ENCODE measurements around the gene USP11.

USP11 gene

DNA sequence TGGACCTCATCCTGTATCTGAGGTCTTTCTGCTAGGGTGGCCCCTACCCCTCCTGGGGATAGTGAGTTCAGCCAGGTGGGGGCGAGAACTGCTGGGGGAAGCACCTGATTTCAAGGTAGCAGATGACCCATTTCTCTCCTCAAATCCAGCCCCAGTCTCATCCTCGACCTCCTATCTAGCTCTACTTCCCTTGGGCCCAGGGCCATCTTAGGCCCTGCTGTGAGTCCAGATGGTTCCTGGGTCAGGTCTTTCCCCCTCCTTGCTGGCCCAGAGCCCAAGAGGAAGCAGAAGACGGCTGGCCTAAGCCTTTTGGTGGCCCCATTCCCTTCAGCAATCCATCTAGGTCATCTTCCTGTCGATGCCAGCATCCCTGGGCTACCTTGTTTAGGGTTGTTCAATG is 11.1 kb upstream of the USP11 start:
- in situ Hi-C loops (cut with MboI; ENCODE audit: low sequenced_read_pairs), result loop anchor here (25.0 kb wide), 1 partner anchor 291 kb away; no protein-coding TSS in a partner anchor

- in situ Hi-C loops (cut with MboI; ENCODE audit: low sequenced_read_pairs), result loop anchor here (25.0 kb wide), 1 partner anchor 289 kb away; no protein-coding TSS in a partner anchor
Observed at GRCh38 chrX:47222751-47223350, 10.0 kb upstream of the USP11 start.

- in situ Hi-C loops (cut with MboI; ENCODE audit: low sequenced_read_pairs), result loop anchor here (25.0 kb wide), 1 partner anchor 289 kb away; no protein-coding TSS in a partner anchor
Observed at GRCh38 chrX:47223476-47224250, 9.1 kb upstream of the USP11 start.

GRCh38 chrX:47224266-47224895 is 8.4 kb upstream of the USP11 start:
- in situ Hi-C loops (cut with MboI; ENCODE audit: low sequenced_read_pairs), result loop anchor here (25.0 kb wide), 1 partner anchor 288 kb away; no protein-coding TSS in a partner anchor

DNA sequence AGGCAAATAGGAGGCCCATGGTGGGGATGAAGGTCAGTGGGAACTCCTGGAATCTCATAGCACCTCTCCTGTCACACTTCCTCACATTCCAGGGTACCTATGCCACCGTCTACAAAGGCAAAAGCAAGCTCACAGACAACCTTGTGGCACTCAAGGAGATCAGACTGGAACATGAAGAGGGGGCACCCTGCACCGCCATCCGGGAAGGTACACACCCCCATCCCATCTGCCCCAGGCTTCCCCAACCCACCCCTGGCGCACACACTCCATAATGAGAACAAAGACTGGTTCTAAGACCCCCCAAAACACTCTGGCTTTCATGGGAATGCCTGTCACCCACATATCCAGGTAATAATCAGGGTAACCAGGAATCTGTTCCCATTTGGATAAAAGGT is 7.9 kb upstream of the USP11 start:
- in situ Hi-C loops (cut with MboI; ENCODE audit: low sequenced_read_pairs), result loop anchor here (25.0 kb wide), 1 partner anchor 287 kb away; no protein-coding TSS in a partner anchor

GRCh38 chrX:47226071-47226470 is 6.7 kb upstream of the USP11 start:
- in situ Hi-C loops (cut with MboI; ENCODE audit: low sequenced_read_pairs), result no loop called here

DNA sequence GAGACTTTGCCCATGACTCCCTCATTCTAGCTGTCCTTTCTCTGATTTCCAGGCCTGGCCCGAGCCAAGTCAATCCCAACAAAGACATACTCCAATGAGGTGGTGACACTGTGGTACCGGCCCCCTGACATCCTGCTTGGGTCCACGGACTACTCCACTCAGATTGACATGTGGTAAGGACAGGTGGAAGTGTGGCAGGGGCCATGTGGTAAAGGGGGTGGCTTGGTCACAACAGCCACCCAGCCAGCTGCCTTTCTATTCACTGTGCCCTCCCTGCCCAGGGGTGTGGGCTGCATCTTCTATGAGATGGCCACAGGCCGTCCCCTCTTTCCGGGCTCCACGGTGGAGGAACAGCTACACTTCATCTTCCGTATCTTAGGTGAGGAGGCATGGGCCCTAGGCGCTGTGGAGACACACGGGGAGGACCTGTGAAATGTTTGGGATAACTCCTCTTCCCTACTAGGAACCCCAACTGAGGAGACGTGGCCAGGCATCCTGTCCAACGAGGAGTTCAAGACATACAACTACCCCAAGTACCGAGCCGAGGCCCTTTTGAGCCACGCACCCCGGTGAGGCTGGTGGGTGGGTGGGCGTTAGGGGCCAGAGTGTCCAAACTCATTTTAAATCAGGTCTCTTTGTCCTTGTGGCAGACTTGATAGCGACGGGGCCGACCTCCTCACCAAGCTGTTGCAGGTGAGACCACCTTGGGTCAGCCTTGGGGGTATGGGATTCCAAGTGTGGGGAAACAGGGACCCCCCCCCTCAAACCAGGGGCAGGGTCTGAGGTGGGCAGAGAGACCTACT is 6.1 kb upstream of the USP11 start:
- in situ Hi-C loops (cut with MboI; ENCODE audit: low sequenced_read_pairs), result no loop called here

- in situ Hi-C loops (cut with MboI; ENCODE audit: low sequenced_read_pairs), result no loop called here
Observed at GRCh38 chrX:47227334-47227583, 5.5 kb upstream of the USP11 start.

GRCh38 chrX:47228550-47229270 is 4.1 kb upstream of the USP11 start:
- in situ Hi-C loops (cut with MboI; ENCODE audit: low sequenced_read_pairs), result no loop called here

- in situ Hi-C loops (cut with MboI; ENCODE audit: low sequenced_read_pairs), result no loop called here
Observed at GRCh38 chrX:47229427-47229826, 3.4 kb upstream of the USP11 start.

DNA sequence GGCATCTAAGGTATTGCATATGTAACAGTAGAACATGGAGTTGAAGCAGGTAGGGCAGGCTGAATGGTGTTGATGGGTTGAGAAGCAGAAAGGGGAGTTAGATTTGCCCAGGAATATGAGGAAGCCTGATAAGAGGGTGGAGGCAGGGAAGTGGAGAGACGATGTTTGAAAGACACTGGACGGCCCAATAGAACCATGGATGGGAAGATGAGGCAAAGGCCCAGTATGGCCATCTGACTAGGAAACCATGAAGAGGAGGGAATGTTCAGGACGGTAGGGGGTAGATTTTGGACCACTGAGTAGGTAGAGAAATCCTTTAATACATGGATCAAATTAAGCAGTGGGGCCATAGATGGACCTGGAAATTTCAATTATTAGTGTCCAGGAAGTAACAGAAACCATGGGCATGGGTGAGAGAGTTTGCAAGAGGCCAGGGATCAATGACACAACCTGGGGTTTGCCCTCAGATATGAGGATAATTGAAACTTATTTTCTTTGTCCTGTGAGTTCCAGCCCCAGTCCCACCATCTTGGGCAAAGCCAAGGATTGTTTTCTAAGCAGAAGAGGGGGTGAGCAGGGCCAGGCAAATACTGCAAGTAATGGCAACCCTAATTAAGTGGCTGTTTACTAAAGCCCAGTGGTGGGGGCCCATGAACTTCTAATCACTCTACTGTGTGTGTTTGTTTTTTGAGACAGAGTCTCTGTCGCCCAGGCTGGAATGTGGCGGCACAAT is 2.5 kb upstream of the USP11 start:
- in situ Hi-C loops (cut with MboI; ENCODE audit: low sequenced_read_pairs), result no loop called here

- in situ Hi-C loops (cut with MboI; ENCODE audit: low sequenced_read_pairs), result no loop called here
Observed at GRCh38 chrX:47231167-47231566, 1.6 kb upstream of the USP11 start.

DNA sequence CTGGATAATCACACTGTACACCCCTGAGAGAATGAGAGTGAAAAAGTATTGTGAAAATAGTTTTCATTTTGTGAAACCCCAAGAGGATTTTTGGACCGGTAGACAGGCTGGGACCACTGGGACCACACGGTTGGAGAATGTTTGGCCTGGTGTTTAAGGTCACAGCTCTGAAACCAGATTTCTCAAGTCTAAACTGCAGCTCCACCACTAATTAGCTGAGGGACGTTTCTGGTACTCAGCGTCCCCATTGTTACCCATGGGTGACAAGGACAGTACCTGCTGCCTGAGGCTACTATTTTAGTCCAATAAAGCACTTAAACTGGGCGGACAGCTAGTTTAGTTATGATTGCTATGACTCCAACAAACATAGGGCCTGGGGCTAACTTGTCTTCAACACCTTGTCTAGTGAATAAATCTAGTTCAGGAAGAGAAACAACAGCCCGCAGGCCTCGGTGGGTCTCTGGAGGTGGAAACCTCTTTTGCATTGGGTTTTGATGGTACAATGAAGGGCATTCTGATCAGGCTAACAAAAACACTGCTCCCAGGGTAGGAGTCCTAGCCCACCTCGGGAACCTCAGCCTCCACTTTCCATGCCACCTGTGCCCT is 509 bp upstream of the USP11 start:
- in situ Hi-C loops (cut with MboI; ENCODE audit: low sequenced_read_pairs), result no loop called here

DNA sequence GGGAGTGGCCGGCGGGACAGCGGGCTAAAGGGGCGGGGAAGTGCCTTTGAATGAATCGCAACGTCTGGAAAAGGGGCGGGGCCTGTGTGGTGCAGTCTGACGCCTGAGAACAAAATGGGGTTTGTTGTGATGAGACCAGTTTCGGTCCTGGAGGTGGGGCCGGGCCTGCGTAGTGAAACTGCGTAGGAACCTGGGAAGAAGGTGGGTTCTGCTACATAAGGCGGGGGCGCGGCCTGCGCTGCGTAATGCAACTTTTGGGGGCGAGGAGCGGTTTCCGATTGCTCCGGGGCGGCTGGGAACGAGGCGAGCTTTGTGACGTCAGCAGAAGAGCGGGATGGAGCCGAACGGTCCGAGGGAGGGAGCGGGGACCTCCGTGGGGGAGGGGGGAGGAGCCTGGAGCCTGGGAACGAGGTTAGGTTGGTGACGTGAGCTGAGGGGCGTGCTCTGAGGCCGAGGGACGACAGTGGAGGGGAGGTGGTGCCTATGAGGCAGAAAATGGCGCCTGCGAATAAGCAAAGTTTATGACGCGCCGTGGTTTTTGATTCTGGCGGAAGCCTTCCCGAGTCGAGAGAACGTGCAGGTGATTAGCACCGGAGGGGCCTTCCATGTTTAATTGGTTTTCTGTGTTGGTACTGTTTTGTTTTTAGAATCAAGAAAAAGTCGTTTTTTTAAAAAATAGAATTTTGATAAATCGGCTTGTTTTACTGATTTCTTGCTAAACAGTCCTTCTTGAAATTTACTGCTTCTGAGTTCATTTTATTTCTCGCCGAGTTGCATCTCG is 714 bp downstream of the USP11 start:
- in situ Hi-C loops (cut with MboI; ENCODE audit: low sequenced_read_pairs), result no loop called here

DNA sequence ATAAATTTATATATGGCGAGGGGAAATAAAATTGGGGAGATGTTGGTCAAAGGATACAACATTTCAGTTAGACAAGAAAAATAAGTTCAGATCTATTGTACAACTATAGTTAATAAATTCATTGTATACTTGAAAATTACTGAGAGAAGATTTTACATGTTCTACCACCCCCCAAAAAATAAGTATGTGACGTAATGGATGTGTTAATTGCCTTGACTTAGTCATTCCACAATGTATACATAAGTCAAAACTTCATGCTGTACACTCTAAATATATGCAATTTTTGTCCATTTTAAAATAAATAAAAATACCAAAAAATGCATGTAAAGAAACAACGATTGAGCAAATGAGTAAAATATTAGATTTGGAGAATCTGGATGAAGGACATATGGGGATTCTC is 1.8 kb downstream of the USP11 start:
- in situ Hi-C loops (cut with MboI; ENCODE audit: low sequenced_read_pairs), result no loop called here

DNA sequence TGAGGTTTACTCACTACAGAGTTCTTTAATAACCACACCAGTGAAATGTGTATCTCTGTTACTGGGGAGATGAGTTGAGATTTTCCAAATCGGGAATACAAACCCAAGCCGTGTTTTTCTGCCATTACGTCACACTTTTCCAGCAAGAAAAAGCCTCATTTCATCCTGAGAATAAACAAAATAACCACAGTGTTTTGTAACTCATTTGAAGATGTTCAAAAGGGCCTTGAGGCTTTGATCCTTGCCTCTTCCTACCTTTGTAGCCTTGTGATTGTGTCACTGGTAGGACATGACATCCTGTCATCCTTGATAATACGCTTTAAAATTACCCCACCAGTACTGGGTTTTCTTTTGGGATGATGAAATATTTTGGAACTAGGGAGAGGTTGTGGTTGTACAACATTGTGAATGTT is 2.9 kb downstream of the USP11 start:
- in situ Hi-C loops (cut with MboI; ENCODE audit: low sequenced_read_pairs), result no loop called here

DNA sequence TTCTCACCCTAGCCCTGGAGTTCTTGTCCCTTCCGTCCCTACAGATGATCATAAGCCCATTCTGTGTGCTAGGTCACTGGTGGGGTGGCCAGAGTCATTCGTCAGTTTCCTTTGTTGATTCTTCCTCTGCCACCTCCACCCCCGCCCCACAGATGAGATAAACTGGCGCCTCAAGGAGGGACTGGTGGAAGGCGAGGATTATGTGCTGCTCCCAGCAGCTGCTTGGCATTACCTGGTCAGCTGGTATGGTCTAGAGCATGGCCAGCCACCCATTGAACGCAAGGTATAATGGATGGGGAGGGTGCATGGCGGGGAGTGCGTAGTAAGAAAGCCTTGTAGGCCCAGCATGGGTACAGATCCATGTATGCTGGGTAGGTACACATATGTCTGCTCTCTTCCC is 6.4 kb downstream of the USP11 start:
- in situ Hi-C loops (cut with MboI; ENCODE audit: low sequenced_read_pairs), result no loop called here

DNA sequence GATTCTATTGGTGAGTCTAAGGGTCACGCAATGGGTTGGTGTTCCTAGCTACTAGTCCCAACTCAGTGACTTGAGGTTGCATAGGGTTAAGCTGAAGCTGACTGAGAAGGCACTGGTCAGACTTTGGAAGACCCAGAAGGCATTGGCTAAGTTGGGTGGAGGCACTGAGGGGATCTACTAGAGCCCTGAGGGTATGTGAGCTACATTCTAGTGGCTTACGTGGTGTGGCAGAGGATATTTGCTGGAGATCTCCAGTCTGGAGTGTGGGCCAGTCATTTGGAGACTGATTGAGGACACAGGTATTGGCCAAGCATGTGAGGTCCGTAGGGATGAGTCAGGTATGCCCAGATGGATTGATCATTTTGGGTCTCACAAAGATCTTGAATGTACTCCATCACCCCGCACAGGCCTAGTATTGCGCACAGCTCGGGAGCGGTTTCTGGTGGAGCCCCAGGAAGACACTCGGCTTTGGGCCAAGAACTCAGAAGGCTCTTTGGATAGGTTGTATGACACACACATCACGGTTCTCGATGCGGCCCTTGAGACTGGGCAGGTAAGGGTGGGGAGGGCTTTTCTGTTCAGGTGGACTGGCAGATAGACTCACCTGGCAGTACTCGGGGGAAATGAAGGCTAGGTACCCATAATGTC is 7.2 kb downstream of the USP11 start:
- in situ Hi-C loops (cut with MboI; ENCODE audit: low sequenced_read_pairs), result no loop called here
